SKM-1 (cell line): Measurements from ENCODE around the gene CHD5.

ENCODE experiments used
- DNase-seq: peaks from one replicate; lab custom pipeline; 2025; ENCODE audit not compliant: unreplicated experiment; lab: John Stamatoyannopoulos, UW

Gene CHD5

GRCh38 chr1:6174621-6175410, 5.3 kb downstream of the CHD5 start:
- no peak for DNase-seq

GRCh38 chr1:6172549-6172948, 7.6 kb downstream of the CHD5 start:
- no peak for DNase-seq

DNA sequence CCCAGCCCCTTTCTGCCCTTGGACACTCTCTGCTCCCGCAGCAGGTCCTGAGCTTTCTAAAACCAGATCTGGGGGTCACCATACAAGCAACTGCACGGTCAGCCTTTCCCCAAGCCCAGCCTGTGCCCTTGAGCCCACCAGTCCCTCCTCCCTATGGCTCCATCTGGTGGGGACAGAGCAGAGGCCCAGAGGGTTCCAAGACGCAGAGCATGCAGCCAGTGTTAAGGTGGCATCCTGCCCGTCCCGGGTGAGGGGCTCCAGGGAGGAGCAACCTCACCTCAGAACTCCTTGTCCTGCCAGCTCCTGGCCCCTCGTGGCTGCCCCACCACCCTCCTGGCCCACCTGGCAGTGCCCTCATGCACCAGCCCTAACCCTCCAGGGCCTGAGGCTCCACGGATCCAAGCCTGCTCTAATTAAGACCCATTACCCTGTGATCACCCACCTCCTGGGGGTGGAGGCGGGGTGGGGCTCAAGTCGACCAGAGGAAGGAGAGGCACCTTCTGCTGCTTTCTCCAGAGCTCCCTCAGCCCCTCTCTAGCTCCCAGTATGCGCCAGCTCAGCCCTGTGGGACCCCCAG, 8.5 kb downstream of the CHD5 start:
- DNase-seq = no peak

GRCh38 chr1:6170742-6171201, 9.3 kb downstream of the CHD5 start:
- no peak for DNase-seq

DNA sequence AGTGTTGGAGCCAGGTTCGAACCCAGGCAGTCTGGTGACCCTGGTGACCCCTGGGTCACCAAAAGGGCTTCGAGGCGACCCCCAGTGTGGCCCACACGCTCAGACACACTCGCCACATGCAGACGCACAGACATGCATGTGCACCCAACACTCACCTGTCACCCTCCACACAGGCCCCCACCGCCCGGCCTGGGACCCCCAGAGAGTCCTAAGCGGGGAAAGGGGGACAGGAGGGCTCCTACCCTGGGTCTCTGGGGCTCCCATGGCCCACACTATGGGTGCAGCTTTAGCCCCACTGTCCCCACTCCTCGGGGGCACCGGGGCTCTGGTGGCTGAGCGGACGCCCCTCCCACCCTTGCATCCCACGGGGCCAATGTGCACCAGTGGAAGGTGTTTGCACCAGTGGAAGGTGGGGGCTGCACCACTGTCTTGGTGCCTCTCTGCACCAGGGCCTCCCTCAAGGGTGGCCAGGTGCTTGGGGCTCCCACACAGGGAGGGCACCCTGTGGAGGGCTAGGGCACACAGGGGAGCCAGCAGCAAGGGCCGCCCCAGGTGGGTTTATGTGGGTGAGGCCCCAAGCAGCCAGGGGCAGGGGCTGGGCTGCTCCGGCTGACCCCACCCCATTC, 9.9 kb downstream of the CHD5 start:
- no peak for DNase-seq

DNA sequence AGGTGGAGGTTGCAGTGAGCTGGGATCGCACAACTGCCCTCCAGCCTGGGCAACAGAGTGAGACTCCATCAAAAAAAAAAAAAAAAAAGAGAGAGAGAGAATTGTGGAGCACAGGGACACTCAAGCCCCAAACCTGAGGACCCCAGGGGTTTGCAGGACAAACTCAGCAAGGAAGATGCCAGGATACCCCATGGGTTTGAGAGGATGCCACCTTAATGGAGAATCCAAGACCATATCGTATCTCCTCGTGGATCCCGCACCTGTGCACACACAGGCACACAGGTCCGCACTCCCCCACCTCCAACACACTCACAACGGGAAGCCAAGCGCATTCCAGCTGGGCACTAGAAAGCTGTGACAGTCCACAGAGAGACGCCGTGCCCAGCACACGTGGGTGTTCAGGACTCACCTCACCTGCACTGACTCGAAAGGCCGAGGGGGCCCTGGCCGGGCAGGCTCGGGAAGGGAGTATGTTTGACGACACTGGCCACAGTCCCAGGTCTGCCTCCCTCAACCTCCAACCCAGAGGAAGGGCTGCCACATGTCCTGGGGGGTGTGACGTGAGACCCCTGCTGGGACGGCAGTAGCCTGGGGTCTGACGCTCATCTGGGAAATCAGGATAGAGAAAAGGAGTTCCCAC, 11.1 kb downstream of the CHD5 start:
- DNase-seq = no peak

DNA sequence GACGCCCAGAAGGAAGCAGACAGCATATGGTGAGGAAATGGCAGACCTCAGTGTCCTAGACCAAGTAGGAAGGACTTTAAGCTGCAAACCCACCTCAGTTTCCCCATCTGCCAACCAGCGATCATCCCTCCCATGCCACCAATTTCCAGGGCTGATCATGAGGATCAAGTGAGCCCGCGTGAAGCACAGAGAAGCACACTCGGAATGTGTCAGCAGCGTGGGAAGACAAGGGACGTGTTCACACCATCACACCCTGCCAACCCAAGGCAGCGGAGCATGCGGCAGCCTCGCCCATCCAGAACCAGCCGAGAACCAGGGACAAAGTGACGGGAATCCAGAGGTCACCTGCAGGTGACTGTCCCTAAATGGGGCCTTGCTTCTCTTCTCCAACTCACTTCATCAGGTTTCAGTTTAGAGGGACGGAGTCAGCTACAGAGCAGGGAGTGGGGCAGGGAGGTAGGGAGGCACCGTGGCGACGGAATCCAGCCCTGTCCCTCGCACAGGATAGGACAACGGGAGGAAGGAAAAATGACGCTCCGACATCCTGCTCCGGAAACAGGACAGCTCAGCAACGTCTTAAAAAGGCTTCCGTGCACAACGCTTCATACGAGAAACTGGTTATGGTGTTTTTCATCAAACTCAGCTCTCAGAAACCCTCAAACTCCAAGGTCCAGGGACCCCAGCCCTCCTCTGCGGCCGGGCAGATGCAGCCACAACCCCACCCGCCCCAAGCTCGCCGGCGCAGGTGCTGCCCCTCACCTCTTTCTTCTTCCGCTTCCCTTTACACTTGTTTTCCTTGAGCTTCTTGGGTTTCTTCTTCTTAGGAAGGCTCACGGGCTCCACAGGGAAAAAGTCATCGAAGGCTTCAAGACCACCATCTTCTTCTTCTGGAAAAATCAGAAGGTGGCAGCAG, 12.5 kb downstream of the CHD5 start:
- DNase-seq = no peak

- DNase-seq = no peak
These were observed 13.3 kb downstream of the CHD5 start for GRCh38 chr1:6166655-6167390.

DNA sequence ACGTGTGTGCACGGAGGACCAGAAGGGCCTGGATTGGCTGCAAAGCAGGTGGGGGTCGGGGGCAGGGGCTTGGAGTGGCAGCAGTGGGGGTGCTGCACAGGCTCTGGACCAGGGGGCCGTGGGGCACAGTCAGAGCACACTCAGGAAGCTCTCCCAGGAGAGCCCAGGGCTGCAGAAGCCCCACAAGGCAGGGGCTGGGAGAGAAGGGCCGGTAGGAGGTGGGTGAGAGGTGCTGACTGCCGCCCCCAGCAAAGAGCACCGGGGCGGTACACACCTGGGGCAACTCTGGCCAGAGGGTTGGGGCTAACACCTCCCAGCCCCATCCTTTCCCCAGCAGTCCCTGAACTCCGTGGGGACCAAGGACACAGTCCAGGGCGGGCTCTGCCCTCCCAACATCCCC, 13.9 kb downstream of the CHD5 start:
- DNase-seq = no peak

- no peak for DNase-seq
These were observed 14.6 kb downstream of the CHD5 start for GRCh38 chr1:6165441-6165985.

DNA sequence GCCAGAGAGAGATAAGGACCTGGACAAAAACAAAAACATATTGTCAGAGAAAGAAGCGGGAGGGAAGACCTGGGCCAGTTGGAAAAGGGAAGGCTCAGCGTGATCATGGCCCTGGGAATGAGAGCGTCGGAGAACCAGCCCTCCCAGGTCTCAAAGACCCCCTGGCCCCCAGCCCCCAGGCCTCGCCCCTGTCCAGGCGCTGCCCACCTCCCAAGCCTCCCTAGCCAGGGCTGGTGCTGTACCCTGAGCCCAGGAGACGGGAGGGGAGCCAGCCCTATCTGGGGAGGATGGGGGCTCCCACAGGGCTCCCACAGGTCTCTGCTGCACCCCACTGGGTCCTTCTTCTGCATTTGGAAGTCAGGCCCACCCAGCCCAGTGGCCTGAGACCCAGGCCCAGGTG, 15.1 kb downstream of the CHD5 start:
- DNase-seq = no peak

DNA sequence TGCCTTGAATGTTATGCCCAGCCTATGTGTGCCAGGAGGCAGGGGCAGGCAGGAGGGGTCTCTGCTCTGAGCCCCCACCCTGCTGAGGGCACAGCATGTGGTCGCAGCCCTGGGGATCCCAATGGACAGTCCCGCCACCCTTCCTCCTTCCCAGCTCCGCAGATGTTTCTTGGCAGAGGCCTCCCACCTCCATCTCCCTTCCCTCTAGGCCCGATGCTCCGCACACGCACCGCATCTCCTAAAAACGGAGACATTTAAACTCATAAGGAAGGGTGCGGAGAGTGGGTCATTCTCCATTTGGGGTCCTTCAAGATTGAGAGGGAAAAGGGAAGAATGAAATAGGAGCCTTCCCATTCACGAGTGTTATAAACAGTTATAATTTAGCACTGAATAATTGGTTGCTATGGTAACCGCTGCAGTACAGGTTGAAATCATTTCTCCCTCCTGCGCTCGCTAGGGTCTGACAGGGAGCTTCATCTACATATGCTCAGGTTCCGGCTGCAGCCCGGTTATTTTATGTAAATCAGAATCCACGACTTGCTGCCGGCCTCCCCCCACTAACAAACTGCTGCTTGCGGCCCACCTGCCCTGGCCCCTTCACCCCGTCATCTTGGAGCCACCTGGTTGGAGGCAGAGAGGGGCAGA, 16.0 kb downstream of the CHD5 start:
- DNase-seq = no peak

DNA sequence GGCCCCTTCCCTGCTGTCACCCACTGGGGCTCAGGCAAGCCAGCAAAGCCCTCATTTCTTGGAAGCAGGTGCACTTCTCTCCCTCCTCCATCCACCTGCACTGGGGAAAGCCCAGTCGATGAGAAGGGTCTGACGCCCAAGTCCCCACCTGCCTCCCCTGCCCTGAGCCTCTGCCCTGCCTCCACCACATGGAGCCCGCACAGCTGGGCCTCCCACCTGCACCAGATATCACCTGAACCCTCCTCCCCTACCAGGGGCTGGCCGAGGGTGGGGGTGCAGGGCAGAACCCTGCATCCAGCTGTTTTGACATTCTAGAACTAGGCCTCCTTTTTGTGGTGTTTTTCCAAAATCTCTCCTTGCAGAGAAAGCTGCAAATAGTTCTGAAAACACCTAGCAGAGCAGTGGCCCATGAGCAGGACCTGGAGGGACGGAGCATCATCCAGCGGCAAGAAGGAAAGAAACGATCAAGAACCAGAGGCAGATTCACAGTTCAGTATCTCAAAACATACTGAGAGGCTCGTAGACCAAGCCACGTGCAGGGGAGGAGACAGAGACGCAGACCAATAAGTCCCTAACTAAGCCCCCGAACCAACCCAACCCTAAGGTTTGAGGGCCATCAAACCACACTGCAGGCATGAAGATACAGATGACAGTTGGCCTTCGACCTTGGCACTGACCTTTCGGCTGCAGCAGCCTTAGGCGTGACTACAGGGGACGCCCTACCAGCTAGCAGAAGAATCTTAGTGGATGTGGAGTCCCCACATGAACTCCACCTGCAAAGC, 16.7 kb downstream of the CHD5 start:
- DNase-seq = no peak

DNA sequence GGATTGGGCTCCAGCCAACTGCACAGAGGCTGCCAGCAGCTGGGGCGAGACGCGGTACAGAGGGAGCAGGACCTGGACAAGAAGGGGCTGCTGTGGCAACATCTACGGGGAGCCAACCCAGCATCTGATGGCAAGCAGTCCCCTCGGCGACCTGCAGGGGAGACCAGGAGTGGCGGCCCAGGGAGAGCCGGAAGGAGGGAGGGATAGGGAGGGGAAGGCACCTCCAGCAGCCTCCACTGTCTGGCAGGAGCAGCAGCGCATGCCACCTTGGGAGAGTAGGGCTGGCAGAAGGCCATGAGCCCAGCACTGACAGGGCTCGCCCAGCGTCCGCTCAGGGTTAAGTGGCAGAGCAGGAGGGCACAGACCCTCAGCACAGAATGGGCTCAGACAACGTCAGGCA, 17.3 kb downstream of the CHD5 start:
- DNase-seq = no peak

DNA sequence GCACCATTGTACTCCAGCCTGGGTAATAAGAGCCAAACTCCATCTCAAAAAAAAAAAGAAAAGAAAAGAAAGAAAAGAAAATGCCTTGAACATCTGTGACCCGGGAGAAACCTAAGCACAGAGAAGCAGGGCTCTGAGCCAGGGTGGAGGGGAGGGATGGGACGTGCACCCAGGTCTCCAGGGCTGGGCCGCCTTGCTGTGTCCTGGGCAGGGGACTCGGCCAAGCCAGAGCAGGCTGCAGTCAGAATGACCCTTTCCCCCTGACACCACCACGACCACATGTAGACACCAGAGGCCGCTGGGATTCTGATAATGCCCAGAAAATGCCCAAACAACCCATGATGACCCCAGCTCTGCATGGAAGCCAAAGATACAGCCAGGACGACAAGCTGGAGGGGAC, 17.8 kb downstream of the CHD5 start:
- no peak for DNase-seq

- no peak for DNase-seq
These were observed 21.9 kb downstream of the CHD5 start for GRCh38 chr1:6158181-6158580.

- DNase-seq = no peak
These were observed 22.5 kb downstream of the CHD5 start for GRCh38 chr1:6157528-6158174.

GRCh38 chr1:6157132-6157527, 23.0 kb downstream of the CHD5 start:
- no peak for DNase-seq
